GM23338 (cell line): ENCODE results near the gene PDXK. TPM values are rescaled to one million over a fixed set of nuclear protein-coding genes. Genes with fewer than 3 reads are reported as not detected.

ENCODE experiments used
- ATAC-seq: fragments of 200-7000 bp; cut with Tn5 transposase; 3 replicates; pipeline ENCODE4 v1.9.1; 2020
- DNase-seq: peaks from one replicate; pipeline ENCODE4 v3.0.0-alpha.2; 2015; ENCODE audit warnings: low spot score
- H2AFZ ChIP-seq: fragments of 200-600 bp; sonication (generic); 2 replicates; pipeline ENCODE4 v1.8.0; 2016; ENCODE audit warnings: antibody characterized with exemption, mild to moderate bottlenecking, moderate library complexity
- H3F3A ChIP-seq: fragments of 200-600 bp; sonication (generic); replicated peaks from 2 replicates; pipeline ENCODE4 v1.8.0; 2017; ENCODE audit warnings: antibody characterized with exemption, mixed run types, low read depth
- H3K27ac ChIP-seq: fragments of 200-600 bp; sonication (generic); 2 replicates; pipeline ENCODE4 v1.6.1; 2016; ENCODE audit warnings: low read depth
- H3K27me3 ChIP-seq: fragments of 200-600 bp; sonication (generic); 2 replicates; pipeline ENCODE4 v1.8.0; 2016; ENCODE audit warnings: mild to moderate bottlenecking, mixed run types, moderate library complexity; ENCODE audit not compliant: insufficient read depth
- H3K36me3 ChIP-seq: fragments of 200-600 bp; sonication (generic); 2 replicates; pipeline ENCODE4 v1.8.0; 2016; ENCODE audit warnings: mild to moderate bottlenecking; ENCODE audit not compliant: insufficient read depth
- H3K4me1 ChIP-seq: fragments of 200-600 bp; sonication (generic); 2 replicates; pipeline ENCODE4 v1.8.0; 2016; ENCODE audit warnings: mild to moderate bottlenecking, moderate library complexity; ENCODE audit not compliant: insufficient read depth
- H3K4me2 ChIP-seq: fragments of 200-600 bp; sonication (generic); 2 replicates; pipeline ENCODE4 v1.7.1; 2017; ENCODE audit warnings: mixed run types
- H3K4me3 ChIP-seq: fragments of 200-600 bp; sonication (generic); 2 replicates; pipeline ENCODE4 v1.6.1; 2016; ENCODE audit warnings: mixed run types
- H3K79me2 ChIP-seq: fragments of 200-600 bp; sonication (generic); replicated peaks from 2 replicates; pipeline ENCODE4 v1.8.0; 2017; ENCODE audit warnings: mild to moderate bottlenecking; ENCODE audit not compliant: insufficient read depth
- H3K9me2 ChIP-seq: fragments of 200-600 bp; sonication (generic); 2 replicates; pipeline ENCODE4 v1.8.0; 2017; ENCODE audit not compliant: insufficient read depth
- H4K20me1 ChIP-seq: fragments of 200-600 bp; sonication (generic); replicated peaks from 2 replicates; pipeline ENCODE4 v1.8.0; 2017; ENCODE audit warnings: mild to moderate bottlenecking; ENCODE audit not compliant: insufficient read depth
- H3K27ac Mint-ChIP-seq: 2 replicates; pipeline ENCODE4 v1.8.0; 2020; ENCODE audit warnings: inconsistent platforms, mild to moderate bottlenecking, moderate library complexity, mixed read lengths
- H3K27me3 Mint-ChIP-seq: 3 replicates; pipeline ENCODE4 v1.8.0; 2022; ENCODE audit warnings: low read depth, mild to moderate bottlenecking, moderate library complexity, mixed read lengths, inconsistent platforms; ENCODE audit not compliant: insufficient read depth, poor library complexity
- H3K36me3 Mint-ChIP-seq: 3 replicates; pipeline ENCODE4 v1.8.0; 2021; ENCODE audit warnings: low read depth, mild to moderate bottlenecking, inconsistent platforms, moderate library complexity, mixed read lengths
- H3K4me1 Mint-ChIP-seq: 3 replicates; pipeline ENCODE4 v1.8.0; 2020; ENCODE audit warnings: mild to moderate bottlenecking, inconsistent platforms, mixed read lengths
- H3K4me3 Mint-ChIP-seq: 3 replicates; pipeline ENCODE4 v1.8.0; 2021; ENCODE audit warnings: moderate library complexity, mild to moderate bottlenecking, inconsistent platforms, mixed read lengths
- H3K9me3 Mint-ChIP-seq: 3 replicates; pipeline ENCODE4 v1.8.0; 2020; ENCODE audit warnings: moderate library complexity, mild to moderate bottlenecking, inconsistent platforms, mixed read lengths
- CREB1 ChIP-seq: fragments of 250-450 bp; sonication (Bioruptor Pico); IDR thresholded peaks from 2 replicates; pipeline ENCODE4 v1.5.0; 2020; ENCODE audit warnings: low read depth, mild to moderate bottlenecking, moderate library complexity
- EZH2 ChIP-seq: fragments of 200-600 bp; sonication (generic); IDR thresholded peaks from one replicate; pipeline ENCODE4 v1.8.0; 2017; ENCODE audit warnings: antibody characterized with exemption, mild to moderate bottlenecking, low read depth; ENCODE audit not compliant: unreplicated experiment
- EZH2phosphoT487 ChIP-seq: fragments of 200-600 bp; sonication (generic); IDR thresholded peaks from one replicate; pipeline ENCODE4 v1.8.1; 2018; ENCODE audit warnings: antibody characterized with exemption; ENCODE audit not compliant: unreplicated experiment
- JUNB ChIP-seq: IDR thresholded peaks from one replicate; pipeline ENCODE4 v1.6.1; 2016; ENCODE audit warnings: antibody characterized with exemption; ENCODE audit not compliant: unreplicated experiment
- NANOG ChIP-seq: IDR thresholded peaks from 2 replicates; pipeline ENCODE4 v1.6.1; 2016; ENCODE audit warnings: antibody characterized with exemption, borderline replicate concordance
- POLR2AphosphoS5 ChIP-seq: IDR thresholded peaks from 2 replicates; pipeline ENCODE4 v1.6.1; 2016; ENCODE audit warnings: antibody characterized with exemption, low read depth
- STAT1 ChIP-seq: IDR thresholded peaks from one replicate; pipeline ENCODE4 v1.6.1; 2016; ENCODE audit warnings: antibody characterized with exemption; ENCODE audit not compliant: unreplicated experiment
- ZNF331 ChIP-seq: fragments of 250-450 bp; sonication (Bioruptor Pico); IDR thresholded peaks from 2 replicates; pipeline ENCODE4 v1.5.0; 2020; ENCODE audit warnings: low read depth, mild to moderate bottlenecking, moderate library complexity
- polyA plus RNA-seq: library from polyadenylated mRNA; unstranded; fragments of >200 nt; fragmentation: Nextera tagmentation; extraction: Ambion mirVana; gene quantifications from 2 replicates; pipeline ENCODE4 v1.2.1, GENCODE V29; 2016
- total RNA-seq: library from RNA; depleted of rRNA; stranded (reverse); fragments of >200 nt; shearing (Covaris generic); gene quantifications from 2 replicates; pipeline ENCODE4 v1.2.3, GENCODE V29; 2014
- TF ChIP-seq, protein P1 (sequence below): fragments of 250-450 bp; sonication (Bioruptor Pico); IDR thresholded peaks from 2 replicates; pipeline ENCODE4 v1.5.0; 2020; ENCODE audit warnings: mild to moderate bottlenecking, moderate library complexity
- TF ChIP-seq, protein P2 (sequence below): IDR thresholded peaks from 2 replicates; pipeline ENCODE4 v1.6.1; 2016; ENCODE audit warnings: antibody characterized with exemption
- TF ChIP-seq, protein P3 (sequence below), 2 experiments: fragments of 200-600 bp in 1 of 2; sonication (generic) in 1 of 2; conservative IDR thresholded peaks; 2 replicates each; pipeline versions ENCODE4 v1.5.1 to v1.6.1; 2016 to 2017; ENCODE audit warnings: antibody characterized with exemption in 2 of 2, low read depth in 2 of 2, mild to moderate bottlenecking in 2 of 2, moderate library complexity in 1 of 2
- TF ChIP-seq, protein P4 (sequence below): IDR thresholded peaks from one replicate; pipeline ENCODE4 v1.6.1; 2018; ENCODE audit warnings: antibody characterized with exemption; ENCODE audit not compliant: unreplicated experiment

Gene PDXK
- total and polyA plus RNA-seq, 2 experiments from 2014 or later = 53.2 to 66.3 TPM

DNA sequence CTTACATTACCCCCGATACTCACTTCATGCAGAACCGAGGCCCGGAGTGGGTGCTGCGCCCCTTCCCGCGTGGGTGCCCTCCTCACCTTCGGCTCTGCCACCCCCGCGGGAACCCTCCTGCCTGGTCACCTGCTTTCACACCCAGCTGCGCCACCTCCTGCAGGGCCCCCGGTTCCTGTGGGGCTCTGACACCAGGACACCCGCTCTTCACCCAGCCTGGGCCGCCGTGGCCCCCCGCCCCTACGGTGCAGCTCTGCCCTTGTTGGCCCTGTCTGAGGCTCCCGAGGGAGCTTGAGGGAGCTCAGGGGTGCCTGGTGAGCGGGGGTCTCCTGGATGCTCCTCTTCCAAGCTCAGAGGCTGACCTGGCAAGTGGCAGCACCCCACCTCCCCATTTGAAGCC lies 89.4 kb downstream of the PDXK start:
- H3K9me3 Mint-ChIP-seq = no peaks in the 10 kb centered on the region
- TF ChIP-seq, protein P1, sequence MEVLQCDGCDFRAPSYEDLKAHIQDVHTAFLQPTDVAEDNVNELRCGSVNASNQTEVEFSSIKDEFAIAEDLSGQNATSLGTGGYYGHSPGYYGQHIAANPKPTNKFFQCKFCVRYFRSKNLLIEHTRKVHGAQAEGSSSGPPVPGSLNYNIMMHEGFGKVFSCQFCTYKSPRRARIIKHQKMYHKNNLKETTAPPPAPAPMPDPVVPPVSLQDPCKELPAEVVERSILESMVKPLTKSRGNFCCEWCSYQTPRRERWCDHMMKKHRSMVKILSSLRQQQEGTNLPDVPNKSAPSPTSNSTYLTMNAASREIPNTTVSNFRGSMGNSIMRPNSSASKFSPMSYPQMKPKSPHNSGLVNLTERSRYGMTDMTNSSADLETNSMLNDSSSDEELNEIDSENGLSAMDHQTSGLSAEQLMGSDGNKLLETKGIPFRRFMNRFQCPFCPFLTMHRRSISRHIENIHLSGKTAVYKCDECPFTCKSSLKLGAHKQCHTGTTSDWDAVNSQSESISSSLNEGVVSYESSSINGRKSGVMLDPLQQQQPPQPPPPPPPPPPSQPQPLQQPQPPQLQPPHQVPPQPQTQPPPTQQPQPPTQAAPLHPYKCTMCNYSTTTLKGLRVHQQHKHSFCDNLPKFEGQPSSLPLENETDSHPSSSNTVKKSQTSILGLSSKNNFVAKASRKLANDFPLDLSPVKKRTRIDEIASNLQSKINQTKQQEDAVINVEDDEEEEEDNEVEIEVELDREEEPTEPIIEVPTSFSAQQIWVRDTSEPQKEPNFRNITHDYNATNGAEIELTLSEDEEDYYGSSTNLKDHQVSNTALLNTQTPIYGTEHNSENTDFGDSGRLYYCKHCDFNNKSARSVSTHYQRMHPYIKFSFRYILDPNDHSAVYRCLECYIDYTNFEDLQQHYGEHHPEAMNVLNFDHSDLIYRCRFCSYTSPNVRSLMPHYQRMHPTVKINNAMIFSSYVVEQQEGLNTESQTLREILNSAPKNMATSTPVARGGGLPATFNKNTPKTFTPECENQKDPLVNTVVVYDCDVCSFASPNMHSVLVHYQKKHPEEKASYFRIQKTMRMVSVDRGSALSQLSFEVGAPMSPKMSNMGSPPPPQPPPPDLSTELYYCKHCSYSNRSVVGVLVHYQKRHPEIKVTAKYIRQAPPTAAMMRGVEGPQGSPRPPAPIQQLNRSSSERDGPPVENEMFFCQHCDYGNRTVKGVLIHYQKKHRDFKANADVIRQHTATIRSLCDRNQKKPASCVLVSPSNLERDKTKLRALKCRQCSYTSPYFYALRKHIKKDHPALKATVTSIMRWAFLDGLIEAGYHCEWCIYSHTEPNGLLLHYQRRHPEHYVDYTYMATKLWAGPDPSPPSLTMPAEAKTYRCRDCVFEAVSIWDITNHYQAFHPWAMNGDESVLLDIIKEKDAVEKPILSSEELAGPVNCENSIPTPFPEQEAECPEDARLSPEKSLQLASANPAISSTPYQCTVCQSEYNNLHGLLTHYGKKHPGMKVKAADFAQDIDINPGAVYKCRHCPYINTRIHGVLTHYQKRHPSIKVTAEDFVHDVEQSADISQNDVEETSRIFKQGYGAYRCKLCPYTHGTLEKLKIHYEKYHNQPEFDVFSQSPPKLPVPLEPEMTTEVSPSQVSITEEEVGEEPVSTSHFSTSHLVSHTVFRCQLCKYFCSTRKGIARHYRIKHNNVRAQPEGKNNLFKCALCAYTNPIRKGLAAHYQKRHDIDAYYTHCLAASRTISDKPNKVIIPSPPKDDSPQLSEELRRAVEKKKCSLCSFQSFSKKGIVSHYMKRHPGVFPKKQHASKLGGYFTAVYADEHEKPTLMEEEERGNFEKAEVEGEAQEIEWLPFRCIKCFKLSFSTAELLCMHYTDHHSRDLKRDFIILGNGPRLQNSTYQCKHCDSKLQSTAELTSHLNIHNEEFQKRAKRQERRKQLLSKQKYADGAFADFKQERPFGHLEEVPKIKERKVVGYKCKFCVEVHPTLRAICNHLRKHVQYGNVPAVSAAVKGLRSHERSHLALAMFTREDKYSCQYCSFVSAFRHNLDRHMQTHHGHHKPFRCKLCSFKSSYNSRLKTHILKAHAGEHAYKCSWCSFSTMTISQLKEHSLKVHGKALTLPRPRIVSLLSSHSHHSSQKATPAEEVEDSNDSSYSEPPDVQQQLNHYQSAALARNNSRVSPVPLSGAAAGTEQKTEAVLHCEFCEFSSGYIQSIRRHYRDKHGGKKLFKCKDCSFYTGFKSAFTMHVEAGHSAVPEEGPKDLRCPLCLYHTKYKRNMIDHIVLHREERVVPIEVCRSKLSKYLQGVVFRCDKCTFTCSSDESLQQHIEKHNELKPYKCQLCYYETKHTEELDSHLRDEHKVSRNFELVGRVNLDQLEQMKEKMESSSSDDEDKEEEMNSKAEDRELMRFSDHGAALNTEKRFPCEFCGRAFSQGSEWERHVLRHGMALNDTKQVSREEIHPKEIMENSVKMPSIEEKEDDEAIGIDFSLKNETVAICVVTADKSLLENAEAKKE = no peak
- TF ChIP-seq STAT1 (no peak), JUNB (no peak), EZH2phosphoT487 (no peak), NANOG (no peak), ZNF331 (CRISPR knock-in tag) (no peak), EZH2 (no peak), CREB1 (CRISPR knock-in tag) (no peak), POLR2AphosphoS5 (no peak)
- TF ChIP-seq, protein P2, sequence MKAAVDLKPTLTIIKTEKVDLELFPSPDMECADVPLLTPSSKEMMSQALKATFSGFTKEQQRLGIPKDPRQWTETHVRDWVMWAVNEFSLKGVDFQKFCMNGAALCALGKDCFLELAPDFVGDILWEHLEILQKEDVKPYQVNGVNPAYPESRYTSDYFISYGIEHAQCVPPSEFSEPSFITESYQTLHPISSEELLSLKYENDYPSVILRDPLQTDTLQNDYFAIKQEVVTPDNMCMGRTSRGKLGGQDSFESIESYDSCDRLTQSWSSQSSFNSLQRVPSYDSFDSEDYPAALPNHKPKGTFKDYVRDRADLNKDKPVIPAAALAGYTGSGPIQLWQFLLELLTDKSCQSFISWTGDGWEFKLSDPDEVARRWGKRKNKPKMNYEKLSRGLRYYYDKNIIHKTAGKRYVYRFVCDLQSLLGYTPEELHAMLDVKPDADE = no peak
- TF ChIP-seq, protein P3, sequence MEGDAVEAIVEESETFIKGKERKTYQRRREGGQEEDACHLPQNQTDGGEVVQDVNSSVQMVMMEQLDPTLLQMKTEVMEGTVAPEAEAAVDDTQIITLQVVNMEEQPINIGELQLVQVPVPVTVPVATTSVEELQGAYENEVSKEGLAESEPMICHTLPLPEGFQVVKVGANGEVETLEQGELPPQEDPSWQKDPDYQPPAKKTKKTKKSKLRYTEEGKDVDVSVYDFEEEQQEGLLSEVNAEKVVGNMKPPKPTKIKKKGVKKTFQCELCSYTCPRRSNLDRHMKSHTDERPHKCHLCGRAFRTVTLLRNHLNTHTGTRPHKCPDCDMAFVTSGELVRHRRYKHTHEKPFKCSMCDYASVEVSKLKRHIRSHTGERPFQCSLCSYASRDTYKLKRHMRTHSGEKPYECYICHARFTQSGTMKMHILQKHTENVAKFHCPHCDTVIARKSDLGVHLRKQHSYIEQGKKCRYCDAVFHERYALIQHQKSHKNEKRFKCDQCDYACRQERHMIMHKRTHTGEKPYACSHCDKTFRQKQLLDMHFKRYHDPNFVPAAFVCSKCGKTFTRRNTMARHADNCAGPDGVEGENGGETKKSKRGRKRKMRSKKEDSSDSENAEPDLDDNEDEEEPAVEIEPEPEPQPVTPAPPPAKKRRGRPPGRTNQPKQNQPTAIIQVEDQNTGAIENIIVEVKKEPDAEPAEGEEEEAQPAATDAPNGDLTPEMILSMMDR (conservative IDR thresholded peaks at IDR 0.05; ENCODE audit: low read depth in 2 of 2) = no peak
- TF ChIP-seq, protein P4, sequence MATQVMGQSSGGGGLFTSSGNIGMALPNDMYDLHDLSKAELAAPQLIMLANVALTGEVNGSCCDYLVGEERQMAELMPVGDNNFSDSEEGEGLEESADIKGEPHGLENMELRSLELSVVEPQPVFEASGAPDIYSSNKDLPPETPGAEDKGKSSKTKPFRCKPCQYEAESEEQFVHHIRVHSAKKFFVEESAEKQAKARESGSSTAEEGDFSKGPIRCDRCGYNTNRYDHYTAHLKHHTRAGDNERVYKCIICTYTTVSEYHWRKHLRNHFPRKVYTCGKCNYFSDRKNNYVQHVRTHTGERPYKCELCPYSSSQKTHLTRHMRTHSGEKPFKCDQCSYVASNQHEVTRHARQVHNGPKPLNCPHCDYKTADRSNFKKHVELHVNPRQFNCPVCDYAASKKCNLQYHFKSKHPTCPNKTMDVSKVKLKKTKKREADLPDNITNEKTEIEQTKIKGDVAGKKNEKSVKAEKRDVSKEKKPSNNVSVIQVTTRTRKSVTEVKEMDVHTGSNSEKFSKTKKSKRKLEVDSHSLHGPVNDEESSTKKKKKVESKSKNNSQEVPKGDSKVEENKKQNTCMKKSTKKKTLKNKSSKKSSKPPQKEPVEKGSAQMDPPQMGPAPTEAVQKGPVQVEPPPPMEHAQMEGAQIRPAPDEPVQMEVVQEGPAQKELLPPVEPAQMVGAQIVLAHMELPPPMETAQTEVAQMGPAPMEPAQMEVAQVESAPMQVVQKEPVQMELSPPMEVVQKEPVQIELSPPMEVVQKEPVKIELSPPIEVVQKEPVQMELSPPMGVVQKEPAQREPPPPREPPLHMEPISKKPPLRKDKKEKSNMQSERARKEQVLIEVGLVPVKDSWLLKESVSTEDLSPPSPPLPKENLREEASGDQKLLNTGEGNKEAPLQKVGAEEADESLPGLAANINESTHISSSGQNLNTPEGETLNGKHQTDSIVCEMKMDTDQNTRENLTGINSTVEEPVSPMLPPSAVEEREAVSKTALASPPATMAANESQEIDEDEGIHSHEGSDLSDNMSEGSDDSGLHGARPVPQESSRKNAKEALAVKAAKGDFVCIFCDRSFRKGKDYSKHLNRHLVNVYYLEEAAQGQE = no peak
- peaks cover 15% of the 10 kb centered on the region for H3K36me3 Mint-ChIP-seq
- H3K79me2 ChIP-seq = no peaks in the 10 kb centered on the region
- H3K36me3 ChIP-seq = no peaks in the 10 kb centered on the region
- H3K4me2 ChIP-seq = no peak overlapping the region
- H3K4me1 ChIP-seq = no peaks in the 10 kb centered on the region
- H3K27me3 Mint-ChIP-seq = peaks cover 11% of the 10 kb centered on the region
- no peaks in the 10 kb centered on the region for H4K20me1 ChIP-seq
- H3K4me3 ChIP-seq = no peak overlapping the region
- H3K4me1 Mint-ChIP-seq = peaks cover 3% of the 10 kb centered on the region
- ATAC-seq = no peak
- DNase-seq = no peak
- no peak overlapping the region for H3K4me3 Mint-ChIP-seq
- no peaks in the 10 kb centered on the region for H3K9me2 ChIP-seq
- H2AFZ ChIP-seq = no peak overlapping the region
- no peak overlapping the region for H3K27ac ChIP-seq
- H3K27ac Mint-ChIP-seq = no peak overlapping the region
- no peaks in the 10 kb centered on the region for H3K27me3 ChIP-seq
- 0 out of 2 replicates have a peak, but pooled peaks cover 3% of the 10 kb centered on the region for H3F3A ChIP-seq
